Measurements from ENCODE around the gene TANC1. TPM values are rescaled to one million over a fixed set of nuclear protein-coding genes. Genes with fewer than 3 reads are reported as not detected.

TANC1 gene
- total RNA-seq, 4 donors from 2014 or later = 27.1 to 57.4 (median 55.1) TPM

- Histone ChIP-seq H3K9me3 (no peaks in the 10 kb centered on the region), H3K4me3 (no peak overlapping the region), H3K36me3 (no peaks in the 10 kb centered on the region), H3K27me3 (no peaks in the 10 kb centered on the region), H3K4me1 (no peaks in the 10 kb centered on the region), H3K27ac (peak overlapping the region; percentile 7 to 46 (median 32))
- no peak for TF ChIP-seq CTCF (IDR thresholded peaks at IDR 0.05)
- TF ChIP-seq POLR2A (IDR thresholded peaks at IDR 0.05) = no peak
- DNase-seq = no peak
Observed at GRCh38 chr2:159084384-159085370, 116.2 kb downstream of the TANC1 start.

GRCh38 chr2:159086342-159086741, 117.9 kb downstream of the TANC1 start:
- no peak for DNase-seq
- H3K9me3 ChIP-seq = no peaks in the 10 kb centered on the region
- H3K27ac ChIP-seq = peak overlapping the region in 2 of 4 donors; percentile 3 to 17
- H3K4me3 ChIP-seq = no peak overlapping the region
- no peaks in the 10 kb centered on the region for H3K36me3 ChIP-seq
- H3K27me3 ChIP-seq = no peaks in the 10 kb centered on the region
- H3K4me1 ChIP-seq = peaks cover 0 to 12% (median 6%) of the 10 kb centered on the region in 4 donors
- no peak for TF ChIP-seq CTCF (IDR thresholded peaks at IDR 0.05)
- no peak for TF ChIP-seq POLR2A (IDR thresholded peaks at IDR 0.05)

DNA sequence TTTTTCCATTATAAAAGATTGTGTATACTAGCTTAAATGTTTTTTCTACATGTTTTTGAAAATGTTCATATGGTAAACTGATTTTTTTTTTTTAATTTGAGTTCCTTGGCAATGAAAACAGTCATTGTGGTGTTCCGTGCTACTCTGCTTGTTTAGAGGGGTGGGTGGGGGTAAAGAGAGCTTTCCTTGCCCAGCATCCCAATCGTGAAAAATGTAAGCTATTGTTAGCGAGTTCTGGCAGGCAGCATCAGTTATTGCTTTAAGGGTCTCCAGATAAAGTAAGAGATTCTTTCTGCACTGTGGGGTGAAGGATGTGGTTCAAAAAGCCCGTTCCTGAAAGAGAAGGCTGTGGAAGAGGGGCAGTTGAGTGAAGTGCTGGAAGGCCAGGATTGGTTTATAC, 118.4 kb downstream of the TANC1 start:
- Histone ChIP-seq H3K27me3 (no peaks in the 10 kb centered on the region), H3K27ac (no peak overlapping the region), H3K36me3 (no peaks in the 10 kb centered on the region), H3K4me1 (peaks cover 0 to 17% (median 8%) of the 10 kb centered on the region in 4 donors), H3K9me3 (no peaks in the 10 kb centered on the region), H3K4me3 (no peak overlapping the region)
- DNase-seq = no peak
- TF ChIP-seq POLR2A (IDR thresholded peaks at IDR 0.05) (no peak), CTCF (IDR thresholded peaks at IDR 0.05) (no peak)

DNA sequence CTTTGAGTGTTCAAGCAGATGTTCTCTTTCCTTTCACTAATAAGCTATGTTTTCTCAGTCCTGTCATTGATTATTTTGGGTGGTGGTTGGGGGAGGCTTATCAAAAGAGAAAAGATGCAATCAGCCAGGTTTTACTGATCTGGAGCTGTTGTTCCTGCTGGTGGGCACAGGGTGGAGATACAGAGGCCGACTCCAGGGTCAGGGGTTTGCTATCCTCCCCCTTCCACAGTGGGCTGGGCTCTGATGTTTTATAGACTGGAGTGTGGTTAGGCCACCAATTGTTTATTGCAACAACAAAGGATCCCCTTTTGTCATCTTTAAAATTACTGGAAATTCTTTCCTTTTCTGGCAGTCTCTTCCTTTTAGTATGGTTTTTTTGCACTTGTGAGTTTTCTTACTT, 120.5 kb downstream of the TANC1 start:
- no peaks in the 10 kb centered on the region for H3K27me3 ChIP-seq
- no peaks in the 10 kb centered on the region for H3K36me3 ChIP-seq
- DNase-seq = no peak
- no peaks in the 10 kb centered on the region for H3K9me3 ChIP-seq
- TF ChIP-seq POLR2A (IDR thresholded peaks at IDR 0.05) (no peak), CTCF (IDR thresholded peaks at IDR 0.05) (no peak)
- H3K4me1 ChIP-seq = peaks cover 0 to 36% (median 16%) of the 10 kb centered on the region in 4 donors
- H3K4me3 ChIP-seq = no peak overlapping the region
- H3K27ac ChIP-seq = no peak overlapping the region

- no peaks in the 10 kb centered on the region for H3K36me3 ChIP-seq
- H3K27me3 ChIP-seq = no peaks in the 10 kb centered on the region
- no peak for DNase-seq
- H3K4me1 ChIP-seq = peaks cover 0 to 42% (median 16%) of the 10 kb centered on the region in 4 donors
- peak overlapping the region in 2 of 4 donors; percentile 9 to 31 for H3K27ac ChIP-seq
- TF ChIP-seq CTCF (IDR thresholded peaks at IDR 0.05) = no peak
- no peak for TF ChIP-seq POLR2A (IDR thresholded peaks at IDR 0.05)
- H3K4me3 ChIP-seq = no peak overlapping the region
- H3K9me3 ChIP-seq = no peaks in the 10 kb centered on the region
Observed at GRCh38 chr2:159089543-159089942, 121.1 kb downstream of the TANC1 start.
